T-helper 2 cell treated with Interferon-gamma antibody and Interleukin-4, amounts not matched to agents 5 μg/mL and 100 μg/mL, for 36 hours (primary cell): ENCODE measurements around the gene TUBA4B.

Experiments
- DNase-seq: peaks from one replicate; pipeline ENCODE4 v3.0.0; 2021; ENCODE audit warnings: low spot score
- H3K27ac Mint-ChIP-seq: one replicate; pipeline ENCODE4 v1.8.0; 2021; ENCODE audit warnings: mild to moderate bottlenecking, mixed read lengths
- H3K27me3 Mint-ChIP-seq: one replicate; pipeline ENCODE4 v1.8.0; 2021; ENCODE audit warnings: low read depth, mixed read lengths
- H3K36me3 Mint-ChIP-seq: one replicate; pipeline ENCODE4 v1.8.0; 2021; ENCODE audit warnings: low read depth, mixed read lengths
- H3K4me1 Mint-ChIP-seq: one replicate; pipeline ENCODE4 v1.8.0; 2021; ENCODE audit warnings: low read depth, mixed read lengths
- H3K4me3 Mint-ChIP-seq: one replicate; pipeline ENCODE4 v1.8.0; 2022; ENCODE audit warnings: mild to moderate bottlenecking, moderate library complexity, mixed read lengths
- H3K9me3 Mint-ChIP-seq: one replicate; pipeline ENCODE4 v1.8.0; 2021; ENCODE audit warnings: mixed read lengths

TUBA4B gene

GRCh38 chr2:219269362-219270054, 16.5 kb downstream of the TUBA4B start:
- peaks cover 10% of the 10 kb centered on the region for H3K27me3 Mint-ChIP-seq
- no peak for DNase-seq
- no peak overlapping the region for H3K4me3 Mint-ChIP-seq
- no peaks in the 10 kb centered on the region for H3K36me3 Mint-ChIP-seq
- no peak overlapping the region for H3K27ac Mint-ChIP-seq
- no peaks in the 10 kb centered on the region for H3K9me3 Mint-ChIP-seq
- H3K4me1 Mint-ChIP-seq, result no peaks in the 10 kb centered on the region

DNA sequence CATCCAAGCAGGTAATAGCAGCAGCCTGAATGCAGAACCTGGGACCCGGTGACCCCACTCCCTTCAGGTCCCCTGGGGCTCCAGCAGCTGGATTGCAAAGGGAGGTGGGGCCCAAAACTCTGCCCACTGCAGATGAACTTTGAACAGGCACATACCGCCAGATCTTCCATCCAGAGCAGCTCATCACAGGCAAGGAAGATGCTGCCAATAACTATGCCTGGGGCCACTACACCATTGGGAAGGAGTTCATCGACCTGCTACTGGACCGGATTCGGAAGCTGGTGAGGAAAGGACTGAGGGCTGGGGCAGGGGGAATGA, 17.0 kb downstream of the TUBA4B start:
- H3K27me3 Mint-ChIP-seq, result peaks cover 10% of the 10 kb centered on the region

GRCh38 chr2:219271021-219271420, 18.0 kb downstream of the TUBA4B start:
- no peak for DNase-seq
- H3K27me3 Mint-ChIP-seq, result peaks cover 10% of the 10 kb centered on the region
- no peaks in the 10 kb centered on the region for H3K9me3 Mint-ChIP-seq
- no peak overlapping the region for H3K4me3 Mint-ChIP-seq
- H3K4me1 Mint-ChIP-seq, result no peaks in the 10 kb centered on the region
- H3K36me3 Mint-ChIP-seq, result no peaks in the 10 kb centered on the region
- no peak overlapping the region for H3K27ac Mint-ChIP-seq

More for the DNA sequence above, 17.0 kb downstream of the TUBA4B start:
- Mint-ChIP-seq H3K4me1 (no peaks in the 10 kb centered on the region), H3K36me3 (no peaks in the 10 kb centered on the region), H3K9me3 (no peaks in the 10 kb centered on the region), H3K4me3 (no peak overlapping the region), H3K27ac (no peak overlapping the region)
- no peak for DNase-seq

DNA sequence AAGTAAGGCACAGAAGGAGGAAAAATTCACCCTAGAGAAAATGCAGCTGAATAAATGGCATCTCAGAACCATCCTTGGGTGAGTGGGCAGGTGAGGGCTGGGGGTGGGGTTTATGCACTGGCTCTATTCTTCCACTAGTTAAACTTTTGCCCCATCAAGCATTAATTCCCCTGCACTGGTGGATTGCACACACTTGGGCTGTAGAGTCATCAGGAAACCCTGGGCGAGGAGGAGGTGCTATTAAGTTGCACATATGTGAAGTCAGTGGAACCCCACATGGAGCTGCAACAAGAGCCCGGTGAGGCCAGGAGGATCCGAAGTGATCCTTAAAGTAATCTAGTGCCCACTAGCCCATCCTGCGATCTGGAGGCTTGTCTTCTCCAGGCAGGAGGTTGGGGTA, 19.3 kb downstream of the TUBA4B start:
- H3K9me3 Mint-ChIP-seq, result no peaks in the 10 kb centered on the region
- H3K27me3 Mint-ChIP-seq, result peaks cover 10% of the 10 kb centered on the region
- DNase-seq, result no peak
- no peak overlapping the region for H3K27ac Mint-ChIP-seq
- H3K4me1 Mint-ChIP-seq, result peaks cover 2% of the 10 kb centered on the region
- no peak overlapping the region for H3K4me3 Mint-ChIP-seq
- no peaks in the 10 kb centered on the region for H3K36me3 Mint-ChIP-seq

DNA sequence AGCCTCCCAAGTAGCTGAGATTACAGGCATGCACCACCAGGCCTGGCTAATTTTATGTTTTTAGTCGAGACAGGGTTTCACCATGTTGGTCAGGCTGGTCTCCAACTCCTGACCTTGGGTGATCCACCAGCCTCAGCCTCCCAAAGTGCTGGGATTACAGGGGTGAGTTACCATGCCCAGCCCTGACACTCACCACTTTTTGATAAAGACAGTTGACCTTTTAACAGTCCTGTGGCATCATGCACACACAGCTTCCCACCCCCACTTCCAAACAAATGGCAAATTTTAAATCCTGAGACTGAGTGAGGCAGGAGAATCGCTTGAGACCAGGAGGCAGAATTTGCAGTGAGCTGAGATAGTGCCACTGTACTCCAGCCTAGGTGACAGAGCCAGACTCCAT, 20.0 kb downstream of the TUBA4B start:
- H3K4me3 Mint-ChIP-seq, result no peak overlapping the region
- no peak overlapping the region for H3K27ac Mint-ChIP-seq
- H3K36me3 Mint-ChIP-seq, result no peaks in the 10 kb centered on the region
- H3K4me1 Mint-ChIP-seq, result peaks cover 8% of the 10 kb centered on the region
- no peak for DNase-seq
- H3K27me3 Mint-ChIP-seq, result peaks cover 10% of the 10 kb centered on the region
- H3K9me3 Mint-ChIP-seq, result no peaks in the 10 kb centered on the region

DNA sequence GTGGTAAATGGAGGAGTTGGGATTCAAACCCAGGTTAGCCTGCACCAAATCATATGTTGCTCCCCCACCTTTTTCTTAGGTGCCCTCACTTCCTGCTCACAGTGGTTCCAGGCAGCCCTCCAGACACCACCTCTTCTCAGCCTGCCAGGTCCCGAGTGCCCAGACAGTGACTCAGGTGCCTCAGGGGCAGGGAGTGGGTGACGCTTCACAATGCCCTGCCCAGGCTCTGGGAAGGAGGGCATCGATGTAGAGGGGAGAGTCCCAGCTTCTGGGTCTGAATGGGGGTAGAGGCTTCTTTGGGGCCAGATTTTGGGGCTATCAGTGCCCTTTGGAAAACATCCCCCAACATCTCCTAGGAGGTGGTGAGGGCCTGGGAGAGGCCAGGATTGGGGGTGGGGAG, 20.9 kb downstream of the TUBA4B start:
- no peaks in the 10 kb centered on the region for H3K36me3 Mint-ChIP-seq
- no peak overlapping the region for H3K27ac Mint-ChIP-seq
- H3K9me3 Mint-ChIP-seq, result no peaks in the 10 kb centered on the region
- H3K4me1 Mint-ChIP-seq, result peaks cover 18% of the 10 kb centered on the region
- DNase-seq, result no peak
- peaks cover 10% of the 10 kb centered on the region for H3K27me3 Mint-ChIP-seq
- no peak overlapping the region for H3K4me3 Mint-ChIP-seq

DNA sequence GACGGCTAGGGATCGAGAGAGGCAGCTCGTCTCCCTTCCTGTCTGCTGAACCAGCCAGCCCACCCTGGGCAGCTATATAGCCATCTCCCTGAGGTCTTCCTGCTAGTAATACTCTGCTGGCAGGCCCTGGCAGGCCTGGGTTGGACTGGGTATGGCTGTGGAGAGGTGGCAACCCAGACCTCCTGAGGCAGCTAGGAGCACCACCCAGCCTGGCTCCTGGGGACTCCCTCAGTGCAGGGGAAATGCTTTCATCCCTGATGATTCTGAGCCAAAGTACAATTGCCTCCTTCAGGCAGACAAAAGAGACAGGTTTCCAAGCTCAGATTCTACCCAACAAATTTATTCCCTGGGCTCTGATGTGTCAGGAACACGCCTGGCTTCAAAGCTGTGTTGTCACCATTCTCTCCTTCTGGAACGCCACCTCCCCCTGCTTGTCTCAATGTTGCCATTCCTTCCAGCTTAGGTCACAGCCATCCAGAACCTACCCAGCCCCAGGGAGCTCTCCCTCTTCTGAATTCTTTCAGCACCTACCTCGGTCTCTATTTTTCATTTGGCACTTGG, 21.4 kb downstream of the TUBA4B start:
- DNase-seq, result no peak
- no peaks in the 10 kb centered on the region for H3K36me3 Mint-ChIP-seq

GRCh38 chr2:219277703-219278654, 24.9 kb downstream of the TUBA4B start:
- H3K36me3 Mint-ChIP-seq, result peaks cover 4% of the 10 kb centered on the region
- H3K27ac Mint-ChIP-seq, result peak overlapping the region; percentile 81
- peak; percentile 74 for DNase-seq
- H3K9me3 Mint-ChIP-seq, result no peaks in the 10 kb centered on the region
- H3K4me3 Mint-ChIP-seq, result peak overlapping the region; percentile 77
- peaks cover 29% of the 10 kb centered on the region for H3K4me1 Mint-ChIP-seq
- H3K27me3 Mint-ChIP-seq, result no peaks in the 10 kb centered on the region

More for the DNA sequence above, 21.4 kb downstream of the TUBA4B start:
- Mint-ChIP-seq H3K9me3 (no peaks in the 10 kb centered on the region), H3K27me3 (peaks cover 7% of the 10 kb centered on the region), H3K4me3 (no peak overlapping the region), H3K27ac (no peak overlapping the region), H3K4me1 (peaks cover 19% of the 10 kb centered on the region)

DNA sequence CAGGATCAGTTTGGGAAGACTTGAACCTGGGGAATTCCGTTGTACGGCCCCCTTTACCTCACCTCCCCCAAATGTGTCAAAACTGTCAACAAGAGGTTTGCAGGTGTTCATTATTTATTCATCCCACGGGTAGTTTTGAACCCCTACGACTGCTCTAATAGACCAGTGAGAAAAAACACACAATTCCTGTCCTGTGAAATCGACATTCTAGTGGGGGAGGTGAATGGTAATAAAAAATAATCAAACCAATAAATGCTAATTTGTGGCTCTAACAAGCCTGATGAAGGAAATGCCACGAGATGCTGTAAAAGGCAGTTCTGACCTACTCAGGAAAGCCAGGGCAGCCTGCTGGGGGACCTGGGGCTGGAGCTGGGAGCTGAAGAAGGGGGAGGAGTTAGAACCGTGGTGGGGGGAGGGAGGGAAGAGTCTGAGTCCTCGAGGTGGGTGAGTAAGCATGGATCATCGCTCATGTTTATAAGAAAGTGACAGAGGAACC, 25.7 kb downstream of the TUBA4B start:
- Mint-ChIP-seq H3K4me3 (peak overlapping the region; percentile 91), H3K27me3 (no peaks in the 10 kb centered on the region), H3K4me1 (peaks cover 29% of the 10 kb centered on the region), H3K27ac (peak overlapping the region; percentile 96), H3K9me3 (no peaks in the 10 kb centered on the region), H3K36me3 (peaks cover 10% of the 10 kb centered on the region)
- no peak for DNase-seq

DNA sequence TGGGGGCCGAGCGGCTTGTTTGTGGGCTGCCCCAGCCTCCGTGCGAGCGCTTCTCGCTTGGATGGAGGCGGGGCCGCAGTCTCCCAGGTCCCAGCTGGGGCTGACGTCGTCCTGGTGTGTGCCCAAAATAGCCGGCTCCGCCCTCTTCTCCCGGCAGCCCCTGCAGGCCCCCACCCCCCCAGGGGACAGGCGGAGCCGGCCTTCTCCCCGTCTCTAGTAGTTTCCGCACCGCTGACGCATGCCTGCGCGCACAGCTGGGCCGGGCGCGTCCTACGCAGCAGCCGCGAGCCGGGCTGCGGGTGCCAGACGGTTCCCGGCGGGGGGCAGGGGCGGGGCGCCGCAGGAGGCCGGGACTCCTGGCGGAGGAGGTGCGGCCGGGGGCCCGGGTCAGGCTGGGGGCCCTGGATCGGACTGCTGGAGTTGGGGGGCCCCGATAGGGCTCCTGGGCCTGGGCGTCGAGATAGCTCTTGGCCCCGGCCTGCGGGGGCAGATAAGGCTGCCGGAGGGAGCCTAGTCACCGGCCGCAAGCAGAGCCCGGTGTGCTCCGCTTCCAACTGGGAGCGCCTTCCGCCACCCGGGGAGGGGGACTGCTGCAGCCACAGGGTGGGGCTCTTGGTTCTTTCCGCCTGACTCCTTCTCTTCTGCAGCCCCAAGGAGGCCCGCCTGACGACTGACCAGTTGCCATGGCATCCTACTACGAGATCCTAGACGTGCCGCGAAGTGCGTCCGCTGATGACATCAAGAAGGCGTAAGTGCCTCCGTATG, 26.3 kb downstream of the TUBA4B start, which contains the start of gene DNAJB2:
TSS of gene DNAJB2 (plus strand) at position 216 of the 765 bp plus-strand sequence. CDS start at position 684, 468 bp downstream.
- Mint-ChIP-seq H3K27ac (peak within 1 kb of the TSS; percentile 97), H3K4me3 (peak within 1 kb of the TSS; percentile 91), H3K9me3 (no peaks in the 10 kb centered on the region), H3K36me3 (peaks cover 12% of the 10 kb centered on the region), H3K4me1 (peaks cover 29% of the 10 kb centered on the region), H3K27me3 (no peaks in the 10 kb centered on the region)
- DNase-seq, result peak; percentile 99

GRCh38 chr2:219279916-219280516, 27.0 kb downstream of the TUBA4B start:
- peak overlapping the region; percentile 97 for H3K27ac Mint-ChIP-seq
- no peak for DNase-seq
- H3K9me3 Mint-ChIP-seq, result no peaks in the 10 kb centered on the region
- H3K4me1 Mint-ChIP-seq, result peaks cover 29% of the 10 kb centered on the region
- no peaks in the 10 kb centered on the region for H3K27me3 Mint-ChIP-seq
- H3K36me3 Mint-ChIP-seq, result peaks cover 12% of the 10 kb centered on the region
- H3K4me3 Mint-ChIP-seq, result peak overlapping the region; percentile 91

DNA sequence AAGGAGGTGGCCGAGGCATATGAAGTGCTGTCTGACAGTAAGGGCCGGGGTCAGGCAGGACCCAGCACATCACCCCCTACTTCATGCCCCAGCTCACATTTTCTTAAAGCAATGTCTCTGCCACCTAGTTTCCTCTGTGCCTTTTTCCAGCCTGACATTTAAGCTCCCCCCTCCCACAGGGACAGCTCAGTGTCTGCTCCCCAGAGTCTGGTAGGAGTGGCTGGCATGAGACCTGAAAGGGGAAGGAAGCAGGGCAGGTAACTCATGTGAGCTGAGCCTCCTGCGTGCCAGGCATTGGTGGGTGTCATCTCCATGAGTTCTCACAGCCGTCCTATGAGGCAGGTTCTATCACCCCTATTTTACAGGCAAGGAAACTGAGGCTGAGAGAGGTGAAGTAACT, 27.6 kb downstream of the TUBA4B start:
- no peaks in the 10 kb centered on the region for H3K9me3 Mint-ChIP-seq
- peaks cover 14% of the 10 kb centered on the region for H3K36me3 Mint-ChIP-seq
- H3K27me3 Mint-ChIP-seq, result no peaks in the 10 kb centered on the region
- peak overlapping the region; percentile 97 for H3K27ac Mint-ChIP-seq
- DNase-seq, result no peak
- peaks cover 29% of the 10 kb centered on the region for H3K4me1 Mint-ChIP-seq
- peak overlapping the region; percentile 91 for H3K4me3 Mint-ChIP-seq

- Mint-ChIP-seq H3K27me3 (no peaks in the 10 kb centered on the region), H3K9me3 (no peaks in the 10 kb centered on the region), H3K27ac (peak overlapping the region; percentile 49), H3K4me3 (peak overlapping the region; percentile 12), H3K36me3 (peaks cover 17% of the 10 kb centered on the region), H3K4me1 (peaks cover 29% of the 10 kb centered on the region)
- DNase-seq, result no peak
These were observed 28.5 kb downstream of the TUBA4B start for GRCh38 chr2:219281588-219281987.
